Ovary (tissue), 3 donors: ENCODE data around the gene LRRC10.

Experiments
- CTCF ChIP-seq, 3 donors: fragments of 450-650 bp in 2 of 3; fragments of 200-600 bp in 1 of 3; IDR thresholded peaks; one replicate each; pipeline versions ENCODE4 v1.5.1 to v1.8.0; 2016 to 2022; ENCODE audit warnings: antibody characterized with exemption in 3 of 3, mild to moderate bottlenecking in 1 of 3
- EP300 ChIP-seq: sonication (generic); formaldehyde crosslinking; IDR thresholded peaks from one replicate; pipeline ENCODE4 v1.6.1; 2017; ENCODE audit warnings: antibody characterized with exemption
- POLR2A ChIP-seq: fragments of 450-650 bp; IDR thresholded peaks from one replicate; pipeline ENCODE4 v1.6.1; 2017; ENCODE audit warnings: antibody characterized with exemption, mild to moderate bottlenecking, moderate library complexity
- donor health status: DM: no; HTN: no; CAD: no.

GRCh38 chr12:69660164-69660863 is 49.6 kb upstream of the LRRC10 start:
- TF ChIP-seq CTCF (IDR thresholded peaks at IDR 0.05), result no peak
- no peak for TF ChIP-seq EP300
- TF ChIP-seq POLR2A, result no peak
